ENCODE measurements around the gene PRKRA. TPM values are rescaled to one million over a fixed set of nuclear protein-coding genes. Genes with fewer than 3 reads are reported as not detected.

Gene PRKRA
- total and polyA plus RNA-seq, 11 donors, result 35.2 to 64.3 (median 49.5) TPM

DNA sequence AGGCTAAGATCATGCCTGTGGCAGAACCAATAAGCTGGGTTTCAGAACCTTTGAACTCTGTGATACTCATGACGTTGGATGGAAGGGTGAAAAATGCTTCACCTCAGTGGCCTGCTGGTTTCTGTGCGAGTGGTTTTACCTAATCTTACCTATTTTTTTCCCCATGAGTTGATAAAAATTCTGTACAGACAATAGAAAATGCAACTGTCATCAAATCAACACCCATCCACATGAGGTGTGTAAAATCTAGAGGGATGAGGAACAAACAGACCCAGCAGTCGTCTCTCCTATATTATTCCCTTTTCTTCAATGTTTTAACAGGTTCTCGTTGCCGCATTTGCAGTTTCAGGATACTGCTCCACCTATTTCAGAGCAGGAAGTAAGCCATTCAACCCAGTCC, 67.3 kb downstream of the PRKRA start:
- H3K4me1 ChIP-seq, result no peaks in the 10 kb centered on the region
- no peaks in the 10 kb centered on the region for H3K27me3 ChIP-seq
- H3K9me3 ChIP-seq, result no peaks in the 10 kb centered on the region
- intact Hi-C loops (cut with DNase I), result no loop called here
- 85 to 90% (median 87%) methylated on average over 5 of the region's 5 CpGs for WGBS, 4 donors
- peaks cover 0 to 42% (median 3%) of the 10 kb centered on the region in 9 donors for H3K36me3 ChIP-seq
- ATAC-seq (no peak), DNase-seq (no peak)
- TF ChIP-seq, protein P1, sequence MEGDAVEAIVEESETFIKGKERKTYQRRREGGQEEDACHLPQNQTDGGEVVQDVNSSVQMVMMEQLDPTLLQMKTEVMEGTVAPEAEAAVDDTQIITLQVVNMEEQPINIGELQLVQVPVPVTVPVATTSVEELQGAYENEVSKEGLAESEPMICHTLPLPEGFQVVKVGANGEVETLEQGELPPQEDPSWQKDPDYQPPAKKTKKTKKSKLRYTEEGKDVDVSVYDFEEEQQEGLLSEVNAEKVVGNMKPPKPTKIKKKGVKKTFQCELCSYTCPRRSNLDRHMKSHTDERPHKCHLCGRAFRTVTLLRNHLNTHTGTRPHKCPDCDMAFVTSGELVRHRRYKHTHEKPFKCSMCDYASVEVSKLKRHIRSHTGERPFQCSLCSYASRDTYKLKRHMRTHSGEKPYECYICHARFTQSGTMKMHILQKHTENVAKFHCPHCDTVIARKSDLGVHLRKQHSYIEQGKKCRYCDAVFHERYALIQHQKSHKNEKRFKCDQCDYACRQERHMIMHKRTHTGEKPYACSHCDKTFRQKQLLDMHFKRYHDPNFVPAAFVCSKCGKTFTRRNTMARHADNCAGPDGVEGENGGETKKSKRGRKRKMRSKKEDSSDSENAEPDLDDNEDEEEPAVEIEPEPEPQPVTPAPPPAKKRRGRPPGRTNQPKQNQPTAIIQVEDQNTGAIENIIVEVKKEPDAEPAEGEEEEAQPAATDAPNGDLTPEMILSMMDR (IDR thresholded peaks at IDR 0.05), result no peak
- no peak for TF ChIP-seq POLR2A (IDR thresholded peaks at IDR 0.05)
- H3K27ac ChIP-seq, result no peak overlapping the region
- no peak overlapping the region for H3K4me3 ChIP-seq

Other genes with a start within 250 kb of the PRKRA start
- 1 to 10 TPM in 5 of 9 donors, under 1 TPM in 3, not detected in 1; 0.48 to 1.7 (median 1.5) TPM for gene PJVK, start 203 bp upstream of the PRKRA start, total RNA-seq
- gene PJVK, start 203 bp upstream of the PRKRA start, polyA plus RNA-seq, result 1 to 10 TPM in 1 of 2 donors, under 1 TPM in 1; 0.58 to 1.1 TPM
- 10 to 100 TPM in 3 of 9 donors, 1 to 10 TPM in 6; 6.2 to 11.8 (median 9.0) TPM for gene FKBP7, start 27.4 kb upstream of the PRKRA start, total RNA-seq
- 10 to 100 TPM in 1 of 2 donors, 1 to 10 TPM in 1; 5.3 to 10.1 TPM for gene FKBP7, start 27.4 kb upstream of the PRKRA start, polyA plus RNA-seq
- 10 to 100 TPM; 10.2 to 50.4 (median 40.5) TPM for gene PLEKHA3, start 29.3 kb upstream of the PRKRA start, total RNA-seq
- 10 to 100 TPM in 1 of 2 donors, 1 to 10 TPM in 1; 3.0 to 11.0 TPM for gene PLEKHA3, start 29.3 kb upstream of the PRKRA start, polyA plus RNA-seq